SK-N-SH (cell line): ENCODE measurements around the gene USPL1. TPM values are rescaled to one million over a fixed set of nuclear protein-coding genes. Genes with fewer than 3 reads are reported as not detected.

Experiments
- CTCF ChIA-PET: fragments of 300-600, 350-600 bp; formaldehyde crosslinking; extraction: SDS; loops from one replicate; lab custom pipeline; 2021; lab: Yijun Ruan, JAX
- POLR2A ChIA-PET: fragments of 350-600 bp; sonication (Branson Sonifier 250); formaldehyde crosslinking; extraction: SDS; loops from one replicate; lab custom pipeline; 2020; ENCODE audit warnings: antibody characterized with exemption, inconsistent platforms; lab: Yijun Ruan, JAX
- DNase-seq: peaks from one replicate; pipeline ENCODE4 v3.0.0; 2012
- H2AFZ ChIP-seq: fragments of 200-600 bp; sonication (generic); 2 replicates; pipeline ENCODE4 v1.8.1; 2016; ENCODE audit warnings: antibody characterized with exemption, mild to moderate bottlenecking, low read depth
- H3F3A ChIP-seq: fragments of 200-600 bp; sonication (generic); replicated peaks from 2 replicates; pipeline ENCODE3; 2016; ENCODE audit warnings: antibody characterized with exemption, mild to moderate bottlenecking; ENCODE audit not compliant: insufficient read depth
- H3K27ac ChIP-seq, 2 experiments: fragments of 200-500 bp in 1 of 2; fragments of 200-600 bp in 1 of 2; sonication (Bioruptor generic) in 1 of 2; sonication (generic), shearing (Covaris generic) in 1 of 2; 2 replicates each; pipeline versions ENCODE4 v1.5.1 to v1.6.1; 2014 to 2016; ENCODE audit warnings: low read depth in 2 of 2, inconsistent platforms in 1 of 2, low read length in 1 of 2, mild to moderate bottlenecking in 1 of 2, mixed read lengths in 1 of 2
- H3K27me3 ChIP-seq: fragments of 200-600 bp; sonication (generic), shearing (Covaris generic); 2 replicates; pipeline ENCODE4 v1.6.1; 2016; ENCODE audit warnings: mixed run types; ENCODE audit not compliant: insufficient read depth
- H3K36me3 ChIP-seq, 2 experiments: fragments of 200-500 bp in 1 of 2; fragments of 200-600 bp in 1 of 2; sonication (Bioruptor generic) in 1 of 2; sonication (generic) in 1 of 2; replicated peaks in 1 of 2; 2 replicates each; pipeline versions ENCODE3 to v1.5.1; 2014 to 2016; ENCODE audit warnings: low read length in 1 of 2, mild to moderate bottlenecking in 1 of 2; ENCODE audit not compliant: insufficient read depth in 2 of 2, control insufficient read depth in 1 of 2
- H3K4me1 ChIP-seq, 2 experiments: fragments of 200-500 bp in 1 of 2; fragments of 200-600 bp in 1 of 2; sonication (Bioruptor generic) in 1 of 2; sonication (generic), shearing (Covaris generic) in 1 of 2; 2 replicates each; pipeline versions ENCODE4 v1.5.1 to v1.6.1; 2014 to 2016; ENCODE audit warnings: low read depth in 1 of 2, low read length in 1 of 2, mixed run types in 1 of 2; ENCODE audit not compliant: insufficient read depth in 2 of 2, control insufficient read depth in 1 of 2
- H3K4me2 ChIP-seq: fragments of 200-600 bp; sonication (generic), shearing (Covaris generic); 2 replicates; pipeline ENCODE4 v1.6.1; 2017; ENCODE audit warnings: mixed run types
- H3K4me3 ChIP-seq, 2 experiments: fragments of 200-500 bp in 1 of 2; fragments of 200-600 bp in 1 of 2; sonication (Bioruptor generic) in 1 of 2; sonication (generic), shearing (Covaris generic) in 1 of 2; 2 replicates each; pipeline versions ENCODE4 v1.5.1 to v1.8.1; 2014 to 2016; ENCODE audit warnings: low read depth in 2 of 2, inconsistent platforms in 1 of 2, low read length in 1 of 2, mild to moderate bottlenecking in 1 of 2, mixed read lengths in 1 of 2, moderate library complexity in 1 of 2
- H3K79me2 ChIP-seq: fragments of 200-600 bp; sonication (generic); 2 replicates; pipeline ENCODE4 v1.8.1; 2017; ENCODE audit warnings: mild to moderate bottlenecking; ENCODE audit not compliant: insufficient read depth
- H3K9ac ChIP-seq: fragments of 200-600 bp; sonication (generic); 2 replicates; pipeline ENCODE4 v1.6.1; 2017; ENCODE audit warnings: mixed run types
- H3K9me2 ChIP-seq: fragments of 200-600 bp; sonication (generic); 2 replicates; pipeline ENCODE4 v1.6.1; 2017; ENCODE audit warnings: mixed run types
- H3K9me3 ChIP-seq: fragments of 200-600 bp; sonication (generic); 2 replicates; pipeline ENCODE4 v1.6.1; 2017; ENCODE audit warnings: mixed run types, mild to moderate bottlenecking, moderate library complexity
- H4K20me1 ChIP-seq: fragments of 200-600 bp; sonication (generic); 2 replicates; pipeline ENCODE4 v1.6.1; 2017; ENCODE audit warnings: mild to moderate bottlenecking, mixed run types; ENCODE audit not compliant: insufficient read depth
- CHD2 ChIP-seq: fragments of 150-350 bp; IDR thresholded peaks from 2 replicates; pipeline ENCODE4 v1.6.1; 2018; ENCODE audit warnings: low read length; ENCODE audit not compliant: partially characterized antibody
- ELF1 ChIP-seq: IDR thresholded peaks from 2 replicates; pipeline ENCODE4 v1.4.0; 2012
- EP300 ChIP-seq, 2 experiments: IDR thresholded peaks; 2 replicates each; pipeline versions ENCODE4 v1.4.0 to v1.6.1; 2012; ENCODE audit warnings: borderline replicate concordance in 1 of 2, low read depth in 1 of 2, low read length in 1 of 2
- EZH2phosphoT487 ChIP-seq: fragments of 200-600 bp; sonication (generic); IDR thresholded peaks from 2 replicates; pipeline ENCODE4 v1.6.1; 2017; ENCODE audit warnings: low read depth, mixed run types, mild to moderate bottlenecking, antibody characterized with exemption, moderate library complexity, borderline replicate concordance
- FOXJ3 ChIP-seq: sonication (generic); formaldehyde crosslinking; IDR thresholded peaks from 2 replicates; pipeline ENCODE4 v1.5.1; 2020; ENCODE audit warnings: mild to moderate bottlenecking, missing genetic modification reagents
- GABPA ChIP-seq: IDR thresholded peaks from 2 replicates; pipeline ENCODE4 v1.4.0; 2012; ENCODE audit warnings: low read depth, mild to moderate bottlenecking
- GATA2 ChIP-seq: sonication (generic); formaldehyde crosslinking; IDR thresholded peaks from 2 replicates; pipeline ENCODE4 v1.5.0; 2020; ENCODE audit warnings: mild to moderate bottlenecking, missing genetic modification reagents
- JUND ChIP-seq: IDR thresholded peaks from 2 replicates; pipeline ENCODE4 v1.4.0; 2012
- MEF2A ChIP-seq: IDR thresholded peaks from 2 replicates; pipeline ENCODE4 v1.4.0; 2012; ENCODE audit warnings: low read depth, borderline replicate concordance
- MXI1 ChIP-seq: IDR thresholded peaks from 2 replicates; pipeline ENCODE4 v1.6.1; 2012; ENCODE audit warnings: mild to moderate bottlenecking, low read depth, low read length, improper control_type of control experiment
- NFIC ChIP-seq: IDR thresholded peaks from 2 replicates; pipeline ENCODE4 v1.4.0; 2012; ENCODE audit warnings: borderline replicate concordance
- NRF1 ChIP-seq: IDR thresholded peaks from 2 replicates; pipeline ENCODE4 v1.6.1; 2012; ENCODE audit warnings: low read depth, mild to moderate bottlenecking, low read length
- RAD21 ChIP-seq: IDR thresholded peaks from 2 replicates; pipeline ENCODE4 v1.6.1; 2012; ENCODE audit warnings: mild to moderate bottlenecking, low read length
- RFX5 ChIP-seq: IDR thresholded peaks from 2 replicates; pipeline ENCODE4 v1.6.1; 2012; ENCODE audit warnings: mild to moderate bottlenecking, improper control_type of control experiment, low read length
- RXRA ChIP-seq: IDR thresholded peaks from 2 replicates; pipeline ENCODE4 v1.4.0; 2012; ENCODE audit warnings: low read depth, mild to moderate bottlenecking, borderline replicate concordance
- SIN3A ChIP-seq: IDR thresholded peaks from 2 replicates; pipeline ENCODE4 v1.6.1; 2012; ENCODE audit warnings: low read depth, mild to moderate bottlenecking, low read length, moderate library complexity, borderline replicate concordance
- SMC3 ChIP-seq: IDR thresholded peaks from 2 replicates; pipeline ENCODE4 v1.6.1; 2012; ENCODE audit warnings: low read depth, low read length, improper control_type of control experiment
- TAF1 ChIP-seq: IDR thresholded peaks from 2 replicates; pipeline ENCODE4 v1.6.1; 2012; ENCODE audit warnings: low read depth, mild to moderate bottlenecking, low read length, moderate library complexity, borderline replicate concordance
- TCF12 ChIP-seq: IDR thresholded peaks from 2 replicates; pipeline ENCODE4 v1.4.0; 2012
- USF2 ChIP-seq: fragments of 150-350 bp; IDR thresholded peaks from 2 replicates; pipeline ENCODE4 v1.6.1; 2017; ENCODE audit warnings: antibody characterized with exemption, low read length, low read depth, borderline replicate concordance
- WGBS: methylation state at CpG from one replicate; pipeline ENCODE4 v1.1.6; 2017; ENCODE audit warnings: low lambda C conversion rate; 5-methylcytosine and 5-hydroxymethylcytosine counted together
- polyA plus RNA-seq, 3 experiments: library from polyadenylated mRNA; depleted of rRNA; stranded (reverse); fragments of >200 nt; gene quantifications; 2 replicates each; pipeline ENCODE4 v1.2.3, GENCODE V29; 2012
- TF ChIP-seq, protein P1 (sequence below): fragments of 200-600 bp; sonication (generic); IDR thresholded peaks from 2 replicates; pipeline ENCODE4 v1.6.1; 2017; ENCODE audit warnings: antibody characterized with exemption, mild to moderate bottlenecking, moderate library complexity

The USPL1 gene
- polyA plus RNA-seq, 1 of the 3 experiments (the other 2 are of a cell fraction) = 6.4 TPM

GRCh38 chr13:30572859-30573275 lies 44.9 kb upstream of the USPL1 start:
- 9% methylated on average over 1 of the region's 1 CpG for WGBS
- Histone ChIP-seq H4K20me1 (no peaks in the 10 kb centered on the region), H3K9me3 (no peaks in the 10 kb centered on the region), H3K9me2 (no peaks in the 10 kb centered on the region), H3K4me2 (peak overlapping the region; percentile 79), H3K27ac (peak overlapping the region; percentile 59 to 78; a peak in 3 of 4 replicates), H3K79me2 (0 out of 2 replicates have a peak, but pooled peaks cover 4% of the 10 kb centered on the region), H3K36me3 (no peaks in the 10 kb centered on the region), H3K4me3 (peak overlapping the region; percentile 40 to 55), H3K4me1 (peaks cover 9 to 13% of the 10 kb centered on the region in 2 experiments), H3K27me3 (no peaks in the 10 kb centered on the region), H3K9ac (peak overlapping the region; percentile 70), H2AFZ (peak overlapping the region; percentile 76), H3F3A (peaks cover 17% of the 10 kb centered on the region)
- TF ChIP-seq, protein P1, sequence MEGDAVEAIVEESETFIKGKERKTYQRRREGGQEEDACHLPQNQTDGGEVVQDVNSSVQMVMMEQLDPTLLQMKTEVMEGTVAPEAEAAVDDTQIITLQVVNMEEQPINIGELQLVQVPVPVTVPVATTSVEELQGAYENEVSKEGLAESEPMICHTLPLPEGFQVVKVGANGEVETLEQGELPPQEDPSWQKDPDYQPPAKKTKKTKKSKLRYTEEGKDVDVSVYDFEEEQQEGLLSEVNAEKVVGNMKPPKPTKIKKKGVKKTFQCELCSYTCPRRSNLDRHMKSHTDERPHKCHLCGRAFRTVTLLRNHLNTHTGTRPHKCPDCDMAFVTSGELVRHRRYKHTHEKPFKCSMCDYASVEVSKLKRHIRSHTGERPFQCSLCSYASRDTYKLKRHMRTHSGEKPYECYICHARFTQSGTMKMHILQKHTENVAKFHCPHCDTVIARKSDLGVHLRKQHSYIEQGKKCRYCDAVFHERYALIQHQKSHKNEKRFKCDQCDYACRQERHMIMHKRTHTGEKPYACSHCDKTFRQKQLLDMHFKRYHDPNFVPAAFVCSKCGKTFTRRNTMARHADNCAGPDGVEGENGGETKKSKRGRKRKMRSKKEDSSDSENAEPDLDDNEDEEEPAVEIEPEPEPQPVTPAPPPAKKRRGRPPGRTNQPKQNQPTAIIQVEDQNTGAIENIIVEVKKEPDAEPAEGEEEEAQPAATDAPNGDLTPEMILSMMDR = peak; percentile 55
- TF ChIP-seq NFIC (0 out of 2 replicates have a peak, but pooled peaks have one; percentile 20), RXRA (no peak), ELF1 (no peak), TAF1 (no peak), GABPA (no peak), JUND (no peak), FOXJ3 (CRISPR knock-in tag) (no peak), NRF1 (no peak), GATA2 (CRISPR knock-in tag) (no peak), RAD21 (peak; percentile 60), SIN3A (no peak), MXI1 (no peak), EP300 (IDR thresholded peaks at IDR 0.05; ENCODE audit: borderline replicate concordance in 1 of 2, low read depth in 1 of 2, low read length in 1 of 2) (no peak), SMC3 (peak; percentile 37; the same call in 1 of the 2 replicates), EZH2phosphoT487 (no peak), USF2 (no peak), CHD2 (no peak), TCF12 (no peak), MEF2A (no peak), RFX5 (no peak)
- ChIA-PET POLR2A (no interaction called here), CTCF (interaction anchor here (0.7 kb wide), 1 partner anchor 293 kb away, joined by 3 read pairs; no protein-coding TSS in a partner anchor)
- peak; percentile 15 for DNase-seq
